Measurements from ENCODE around the gene PLSCR5. TPM values are rescaled to one million over a fixed set of nuclear protein-coding genes. Genes with fewer than 3 reads are reported as not detected.
A peak's percentile ranks its signal among the peaks of the same experiment; 100 is the strongest.

PLSCR5 gene
- polyA plus RNA-seq, 6 donors from 2014 or later = not detected

- no peak overlapping the region for H3K27ac Mint-ChIP-seq
- no peaks in the 10 kb centered on the region for H3K36me3 Mint-ChIP-seq
- ATAC-seq (ENCODE audit: low read depth in 2 of 2) (no peak), DNase-seq (no peak)
- H3K9me3 Mint-ChIP-seq = no peaks in the 10 kb centered on the region
- H3K4me3 Mint-ChIP-seq = no peak overlapping the region
- H3K27me3 Mint-ChIP-seq = peaks cover 0 to 8% (median 0%) of the 10 kb centered on the region in 3 donors
- no peaks in the 10 kb centered on the region for H3K4me1 Mint-ChIP-seq
Observed at GRCh38 chr3:146575636-146576035, 29.5 kb downstream of the PLSCR5 start.

GRCh38 chr3:146574173-146574572 lies 31.0 kb downstream of the PLSCR5 start:
- DNase-seq (no peak), ATAC-seq (ENCODE audit: low read depth in 2 of 2) (no peak)
- Mint-ChIP-seq H3K27ac (no peak overlapping the region), H3K4me1 (no peaks in the 10 kb centered on the region), H3K27me3 (peaks cover 0 to 8% (median 0%) of the 10 kb centered on the region in 3 donors), H3K36me3 (no peaks in the 10 kb centered on the region), H3K9me3 (no peaks in the 10 kb centered on the region), H3K4me3 (no peak overlapping the region)

- Mint-ChIP-seq H3K27me3 (peaks cover 0 to 8% (median 4%) of the 10 kb centered on the region in 3 donors), H3K36me3 (no peaks in the 10 kb centered on the region), H3K27ac (peak overlapping the region in 1 of 6 donors; percentile 64), H3K4me1 (no peaks in the 10 kb centered on the region), H3K4me3 (no peak overlapping the region), H3K9me3 (no peaks in the 10 kb centered on the region)
- ATAC-seq (ENCODE audit: low read depth in 2 of 2) (no peak), DNase-seq (no peak)
Observed at GRCh38 chr3:146569314-146569713, 35.8 kb downstream of the PLSCR5 start.

DNA sequence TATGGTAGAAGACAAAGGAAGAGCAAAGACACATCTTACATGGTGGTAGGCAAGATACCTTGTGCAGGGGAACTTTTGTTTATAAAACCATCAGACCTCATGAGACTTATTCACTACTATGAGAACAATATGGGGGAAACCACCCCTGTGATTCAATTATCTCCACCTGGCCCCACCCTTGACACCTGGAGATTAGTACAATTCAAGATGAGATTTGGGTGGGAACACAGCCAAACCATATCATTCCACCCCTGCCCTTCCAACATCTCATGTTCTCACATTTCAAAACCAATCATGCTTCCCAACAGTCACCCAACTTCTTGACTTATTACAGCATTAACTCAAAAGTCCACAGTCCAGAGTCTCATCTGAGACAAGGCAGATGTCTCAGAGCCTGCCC lies 39.0 kb downstream of the PLSCR5 start:
- no peak overlapping the region for H3K27ac Mint-ChIP-seq
- peaks cover 4 to 11% (median 7%) of the 10 kb centered on the region in 3 donors for H3K27me3 Mint-ChIP-seq

GRCh38 chr3:146561879-146562278 lies 43.3 kb downstream of the PLSCR5 start:
- peaks cover 0 to 7% (median 6%) of the 10 kb centered on the region in 3 donors for H3K27me3 Mint-ChIP-seq
- H3K9me3 Mint-ChIP-seq = peaks cover 0 to 7% (median 2%) of the 10 kb centered on the region in 7 donors
- DNase-seq (no peak), ATAC-seq (ENCODE audit: low read depth in 2 of 2) (no peak)
- no peak overlapping the region for H3K27ac Mint-ChIP-seq
- H3K4me1 Mint-ChIP-seq = no peaks in the 10 kb centered on the region
- H3K4me3 Mint-ChIP-seq = no peak overlapping the region
- no peaks in the 10 kb centered on the region for H3K36me3 Mint-ChIP-seq

More for the DNA sequence above, 39.0 kb downstream of the PLSCR5 start:
- no peaks in the 10 kb centered on the region for H3K36me3 Mint-ChIP-seq
- peaks cover 0 to 7% (median 2%) of the 10 kb centered on the region in 7 donors for H3K9me3 Mint-ChIP-seq
- H3K4me3 Mint-ChIP-seq = no peak overlapping the region
- ATAC-seq (ENCODE audit: low read depth in 2 of 2) (no peak), DNase-seq (no peak)
- no peaks in the 10 kb centered on the region for H3K4me1 Mint-ChIP-seq

DNA sequence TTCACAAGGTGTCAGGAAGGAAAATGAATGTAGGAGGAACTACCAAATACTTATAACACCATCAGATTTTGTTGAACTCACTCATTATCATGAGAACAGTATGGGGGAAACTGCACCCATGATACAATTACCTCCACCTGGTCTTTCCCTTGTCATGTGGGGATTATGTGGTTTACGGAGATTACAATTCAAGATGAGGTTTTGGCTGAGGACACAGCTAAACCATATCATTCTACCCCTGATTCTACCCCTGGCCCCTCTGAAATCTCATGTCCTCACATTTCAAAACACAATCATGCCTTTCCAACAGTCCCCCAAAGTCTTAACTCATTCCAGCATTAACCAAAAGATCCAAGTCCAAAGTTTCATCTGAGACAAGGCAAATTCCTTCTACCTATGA lies 43.7 kb downstream of the PLSCR5 start:
- H3K36me3 Mint-ChIP-seq = no peaks in the 10 kb centered on the region
- H3K27me3 Mint-ChIP-seq = peaks cover 0 to 7% (median 6%) of the 10 kb centered on the region in 3 donors
- no peak for ATAC-seq (ENCODE audit: low read depth in 2 of 2)
- H3K4me3 Mint-ChIP-seq = no peak overlapping the region
- no peak for DNase-seq
- no peaks in the 10 kb centered on the region for H3K4me1 Mint-ChIP-seq
- H3K27ac Mint-ChIP-seq = no peak overlapping the region
- peaks cover 0 to 7% (median 2%) of the 10 kb centered on the region in 7 donors for H3K9me3 Mint-ChIP-seq

DNA sequence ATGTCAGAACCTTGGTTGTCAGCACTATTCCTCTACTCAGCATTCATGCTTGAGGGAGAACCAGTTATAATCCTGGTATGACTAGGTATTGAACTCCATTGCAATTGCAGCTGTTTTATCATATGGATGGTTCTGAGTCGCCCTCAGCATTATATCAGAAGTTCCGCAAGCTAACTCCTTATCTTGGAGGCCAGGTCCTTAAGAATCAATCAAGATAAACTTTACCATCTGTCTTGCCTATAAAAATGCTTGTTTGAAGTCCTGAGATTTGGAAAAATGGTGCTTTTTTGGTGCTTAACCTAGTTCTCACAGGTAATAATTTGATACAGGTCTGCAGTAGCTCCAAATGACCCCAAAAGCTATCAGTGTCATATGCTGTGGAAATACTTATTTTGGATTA lies 44.5 kb downstream of the PLSCR5 start:
- Mint-ChIP-seq H3K4me3 (no peak overlapping the region), H3K9me3 (peaks cover 0 to 7% (median 2%) of the 10 kb centered on the region in 7 donors), H3K27ac (no peak overlapping the region), H3K36me3 (no peaks in the 10 kb centered on the region), H3K4me1 (no peaks in the 10 kb centered on the region), H3K27me3 (peaks cover 0 to 7% (median 6%) of the 10 kb centered on the region in 3 donors)
- no peak for ATAC-seq (ENCODE audit: low read depth in 2 of 2)
- DNase-seq = no peak

GRCh38 chr3:146559388-146559787 lies 45.8 kb downstream of the PLSCR5 start:
- Mint-ChIP-seq H3K27ac (no peak overlapping the region), H3K4me1 (no peaks in the 10 kb centered on the region), H3K4me3 (no peak overlapping the region), H3K36me3 (no peaks in the 10 kb centered on the region), H3K27me3 (peaks cover 0 to 7% (median 6%) of the 10 kb centered on the region in 3 donors), H3K9me3 (peaks cover 0 to 7% (median 2%) of the 10 kb centered on the region in 7 donors)
- DNase-seq (no peak), ATAC-seq (ENCODE audit: low read depth in 2 of 2) (no peak)

DNA sequence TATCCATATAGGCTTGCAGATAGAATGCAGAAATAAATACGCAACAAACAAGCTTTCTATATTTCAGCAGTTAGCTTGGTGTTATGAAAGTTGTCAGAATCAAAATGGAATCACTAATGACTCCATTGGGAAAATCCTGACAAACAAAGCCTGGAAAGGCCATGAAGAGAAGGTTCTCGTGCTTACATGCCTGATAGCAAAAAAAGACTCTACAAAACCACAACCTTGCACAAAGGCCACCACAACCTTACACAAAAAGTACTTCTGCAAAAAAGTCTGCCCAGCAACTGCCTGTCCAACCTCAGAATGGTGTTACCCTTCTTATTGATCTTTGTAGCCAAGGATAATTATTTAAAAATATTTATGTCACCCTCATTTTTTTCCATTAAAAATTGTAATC lies 46.4 kb downstream of the PLSCR5 start:
- Mint-ChIP-seq H3K4me3 (no peak overlapping the region), H3K27me3 (peaks cover 0 to 13% (median 6%) of the 10 kb centered on the region in 3 donors), H3K36me3 (no peaks in the 10 kb centered on the region), H3K4me1 (no peaks in the 10 kb centered on the region), H3K9me3 (peaks cover 0 to 7% (median 2%) of the 10 kb centered on the region in 7 donors), H3K27ac (no peak overlapping the region)
- ATAC-seq (ENCODE audit: low read depth in 2 of 2) (no peak), DNase-seq (no peak)

- Mint-ChIP-seq H3K9me3 (peaks cover 0 to 3% (median 0%) of the 10 kb centered on the region in 7 donors), H3K27me3 (peaks cover 0 to 10% (median 6%) of the 10 kb centered on the region in 3 donors), H3K36me3 (no peaks in the 10 kb centered on the region), H3K4me1 (no peaks in the 10 kb centered on the region), H3K4me3 (no peak overlapping the region), H3K27ac (no peak overlapping the region)
- DNase-seq (no peak), ATAC-seq (ENCODE audit: low read depth in 2 of 2) (no peak)
Observed at GRCh38 chr3:146557745-146558144, 47.4 kb downstream of the PLSCR5 start.

DNA sequence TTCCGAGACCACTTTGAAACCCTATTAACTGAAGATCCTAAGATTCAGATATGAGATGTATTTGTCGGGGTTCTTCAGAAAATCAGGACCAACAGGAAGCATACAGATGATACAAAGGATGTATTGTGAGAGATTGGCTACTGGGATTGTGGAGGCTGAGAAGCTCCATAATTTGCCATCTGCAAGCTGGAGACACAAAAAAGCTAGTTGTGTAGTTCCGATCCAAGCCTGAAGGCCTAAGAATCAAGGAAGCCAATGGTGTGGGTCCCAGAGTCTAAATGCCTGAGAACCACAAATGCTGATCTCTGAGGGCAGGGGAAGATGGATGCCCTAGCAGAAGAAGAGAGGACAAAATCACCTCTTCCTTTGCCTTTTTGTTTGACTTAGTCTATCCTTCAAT lies 49.8 kb downstream of the PLSCR5 start:
- Mint-ChIP-seq H3K4me1 (peaks cover 0 to 3% (median 2%) of the 10 kb centered on the region in 3 donors), H3K9me3 (no peaks in the 10 kb centered on the region)

GRCh38 chr3:146554151-146554760 lies 50.9 kb downstream of the PLSCR5 start:
- Mint-ChIP-seq H3K9me3 (no peaks in the 10 kb centered on the region), H3K4me1 (peaks cover 0 to 6% (median 3%) of the 10 kb centered on the region in 3 donors), H3K4me3 (no peak overlapping the region), H3K36me3 (no peaks in the 10 kb centered on the region), H3K27ac (no peak overlapping the region), H3K27me3 (peaks cover 0 to 8% (median 0%) of the 10 kb centered on the region in 3 donors)
- no peak for ATAC-seq (ENCODE audit: low read depth in 2 of 2)
- DNase-seq = no peak

More for the DNA sequence above, 49.8 kb downstream of the PLSCR5 start:
- Mint-ChIP-seq H3K27me3 (peaks cover 0 to 8% (median 0%) of the 10 kb centered on the region in 3 donors), H3K36me3 (no peaks in the 10 kb centered on the region), H3K27ac (no peak overlapping the region), H3K4me3 (no peak overlapping the region)
- DNase-seq = no peak
- no peak for ATAC-seq (ENCODE audit: low read depth in 2 of 2)

DNA sequence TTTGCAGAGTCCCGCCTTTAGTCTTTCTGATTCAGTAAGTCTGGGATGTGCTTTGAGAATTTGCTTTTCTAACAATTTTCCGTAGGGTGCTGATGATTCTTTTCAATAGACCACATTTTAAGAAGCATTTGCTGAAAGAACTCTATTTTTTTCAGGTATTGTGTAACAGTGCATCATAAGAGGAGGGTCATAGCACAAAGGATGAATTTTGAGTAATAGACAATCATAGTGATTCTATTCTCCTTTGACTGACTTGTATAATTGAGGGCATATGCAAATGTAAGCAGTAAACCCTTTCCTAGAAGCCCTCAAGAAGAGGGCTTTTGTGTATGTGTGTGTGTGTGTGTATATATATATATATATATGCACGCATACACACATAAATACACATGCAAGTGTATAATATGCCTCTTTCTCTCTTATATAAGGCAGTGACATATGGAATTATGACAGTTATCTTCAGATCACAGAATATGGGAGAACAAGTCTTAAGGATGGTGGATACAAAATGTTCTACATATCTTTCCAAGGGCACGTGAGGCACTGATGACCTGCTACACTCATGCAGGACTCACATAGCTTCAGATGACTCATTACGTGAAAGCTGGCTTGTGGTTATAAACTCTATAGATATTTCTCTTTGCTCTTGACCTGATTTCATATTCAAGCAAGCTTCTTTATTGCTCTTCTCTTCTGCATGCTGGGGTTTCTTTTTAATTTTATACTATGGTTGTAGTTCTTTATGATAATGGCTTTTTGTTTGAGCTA lies 54.2 kb downstream of the PLSCR5 start:
- H3K4me3 Mint-ChIP-seq = no peak overlapping the region
- ATAC-seq (ENCODE audit: low read depth in 2 of 2) = no peak

More for the DNA sequence above, 54.2 kb downstream of the PLSCR5 start:
- Mint-ChIP-seq H3K27me3 (peaks cover 0 to 8% (median 0%) of the 10 kb centered on the region in 3 donors), H3K9me3 (no peaks in the 10 kb centered on the region), H3K4me1 (peaks cover 0 to 6% (median 5%) of the 10 kb centered on the region in 3 donors), H3K27ac (peak overlapping the region in 2 of 6 donors; percentile 5 to 8), H3K36me3 (no peaks in the 10 kb centered on the region)
- DNase-seq = no peak

Measured in naive B cell (primary cell).